Middle frontal gyrus (tissue), 1 donor: ENCODE measurements around the gene LIN52.

Source experiments
- DNase-seq: peaks from one replicate; pipeline ENCODE4 v3.0.0-alpha.2; 2015; ENCODE audit warnings: low spot score; ENCODE audit errors: extremely low spot score

The LIN52 gene

GRCh38 chr14:74084277-74085046, at the start of gene LIN52, which contains the start of gene ALDH6A1:
Gene LIN52 (plus strand): TSS chr14:74084956. CDS start chr14:74084975, 19 bp downstream.
Gene ALDH6A1 (minus strand): TSS chr14:74084453. CDS start chr14:74084394, 59 bp downstream.
- DNase-seq: peak; percentile 97

GRCh38 chr14:74035556-74035955, 49.2 kb upstream of the LIN52 start:
- DNase-seq: no peak

DNA sequence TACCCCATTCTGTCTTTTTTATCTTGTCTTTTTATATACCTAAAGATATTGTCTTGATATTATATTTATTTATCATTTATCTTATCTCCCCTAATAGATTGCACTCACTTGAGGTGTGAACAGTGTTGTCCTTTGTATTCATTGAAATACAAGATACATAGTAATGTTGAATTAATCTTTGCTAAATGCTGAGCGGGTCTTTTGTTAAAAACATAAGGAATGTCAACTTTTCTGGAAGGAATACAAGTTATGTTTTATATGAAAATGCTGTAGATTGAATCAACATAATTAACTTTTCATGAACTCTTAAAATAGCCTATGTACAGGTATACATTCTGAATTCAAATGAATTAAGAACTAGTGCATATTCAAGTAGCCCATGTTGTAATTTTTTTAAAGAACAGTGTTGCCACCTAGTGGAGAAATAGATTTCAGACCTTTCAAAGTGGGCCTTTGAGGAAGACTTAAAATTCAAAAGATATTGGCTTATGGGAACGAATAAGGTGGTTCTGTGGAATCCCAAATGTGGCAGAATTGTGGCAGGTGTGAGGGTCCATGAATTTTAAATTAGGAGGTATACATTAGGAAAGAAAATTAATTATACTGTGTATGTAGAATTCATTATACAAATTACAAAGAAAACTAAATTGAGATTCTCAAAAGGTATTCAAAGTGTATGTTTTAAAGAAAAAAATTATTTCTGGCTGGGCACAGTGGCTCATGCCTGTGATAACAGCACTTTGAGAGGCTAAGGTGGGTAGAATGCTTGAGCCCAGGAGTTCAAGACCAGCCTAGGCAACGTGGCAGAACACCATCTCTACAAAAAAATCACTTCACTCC, 46.5 kb upstream of the LIN52 start:
- DNase-seq: no peak

DNA sequence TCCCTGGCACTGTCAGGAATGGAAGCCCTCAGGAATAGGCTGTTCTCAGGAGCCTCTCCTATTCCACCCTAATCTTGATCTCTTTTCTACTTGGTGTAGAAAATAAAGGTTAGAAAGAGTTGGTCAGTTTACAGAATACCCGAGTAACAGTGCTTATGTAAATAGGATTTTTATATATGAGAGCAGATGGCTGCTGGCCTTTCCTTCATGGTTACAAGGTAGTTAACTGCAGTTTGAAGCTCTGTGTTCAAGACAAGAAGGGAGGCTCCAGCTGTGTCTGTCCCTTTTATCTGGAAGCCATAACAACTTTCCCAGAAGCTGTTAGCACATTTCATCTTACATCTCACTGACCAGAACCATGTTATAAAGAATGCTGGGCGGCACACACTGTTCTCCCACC, 42.5 kb upstream of the LIN52 start:
- no peak for DNase-seq

- DNase-seq: no peak
These were observed 39.2 kb upstream of the LIN52 start for GRCh38 chr14:74045522-74045921.

DNA sequence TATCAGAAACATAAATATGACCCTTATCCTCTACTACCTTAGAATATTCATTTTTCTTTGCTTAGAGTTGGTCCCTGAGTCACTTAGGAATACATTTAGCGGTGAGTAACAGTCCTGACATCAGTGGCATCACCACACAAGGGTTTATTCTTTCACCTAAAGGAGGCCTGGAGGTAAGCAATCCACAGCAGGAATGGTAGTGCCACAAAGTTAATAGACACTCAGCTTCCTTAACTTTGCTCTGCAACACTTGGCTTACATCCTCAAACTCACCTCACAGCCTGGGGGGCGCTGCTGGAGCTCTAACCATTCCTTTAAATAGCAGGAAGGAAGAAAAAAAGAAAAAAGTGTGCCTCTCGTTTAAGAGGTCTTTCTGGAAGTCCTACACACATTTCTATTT, 36.5 kb upstream of the LIN52 start:
- no peak for DNase-seq

DNA sequence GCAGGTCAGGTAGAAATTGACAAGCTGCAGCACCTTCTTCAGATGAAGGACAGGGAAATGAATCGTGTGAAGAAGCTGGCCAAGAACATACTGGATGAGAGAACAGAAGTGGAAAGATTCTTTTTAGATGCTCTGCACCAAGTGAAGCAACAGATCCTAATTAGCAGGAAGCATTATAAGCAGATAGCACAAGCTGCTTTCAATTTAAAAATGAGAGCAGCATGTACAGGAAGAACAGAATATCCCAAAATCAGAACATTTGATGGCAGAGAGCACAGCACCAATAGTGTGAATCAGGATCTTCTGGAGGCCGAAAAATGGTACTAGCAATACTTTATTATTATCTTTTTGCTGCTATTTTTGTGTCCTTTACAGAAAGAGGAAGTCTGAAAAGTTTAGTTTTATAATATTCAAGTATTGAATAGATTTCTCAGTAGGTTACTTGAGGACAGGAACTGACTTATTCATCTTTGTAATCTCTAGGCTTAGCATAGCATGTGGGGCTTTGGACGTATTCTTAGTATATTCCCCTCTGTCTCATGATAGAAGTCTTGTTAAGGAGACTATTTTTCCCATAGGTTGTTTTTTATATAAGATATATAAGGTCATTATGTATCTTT, 34.8 kb upstream of the LIN52 start:
- no peak for DNase-seq

GRCh38 chr14:74062809-74063150, 22.0 kb upstream of the LIN52 start:
- DNase-seq: no peak

- no peak for DNase-seq
These were observed 20.3 kb upstream of the LIN52 start for GRCh38 chr14:74064426-74064825.

DNA sequence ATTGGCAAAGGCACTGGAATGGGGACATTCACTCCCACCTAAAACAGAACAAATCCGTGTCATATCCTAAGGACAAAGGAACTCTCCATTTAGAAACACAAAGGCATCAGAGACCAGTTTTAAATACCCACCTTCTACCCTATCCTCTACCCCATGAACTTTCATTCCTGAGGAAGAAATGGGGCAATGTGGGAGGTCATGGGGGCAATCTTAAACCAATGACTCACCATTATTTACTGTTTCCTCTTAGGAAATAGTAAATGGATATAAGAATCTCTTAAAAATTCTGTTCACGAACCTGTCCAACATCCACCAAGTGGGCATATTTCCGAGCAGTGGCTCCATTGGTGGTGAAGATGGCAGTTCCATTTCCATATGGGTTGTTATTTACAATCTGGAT, 19.9 kb upstream of the LIN52 start:
- DNase-seq: no peak

DNA sequence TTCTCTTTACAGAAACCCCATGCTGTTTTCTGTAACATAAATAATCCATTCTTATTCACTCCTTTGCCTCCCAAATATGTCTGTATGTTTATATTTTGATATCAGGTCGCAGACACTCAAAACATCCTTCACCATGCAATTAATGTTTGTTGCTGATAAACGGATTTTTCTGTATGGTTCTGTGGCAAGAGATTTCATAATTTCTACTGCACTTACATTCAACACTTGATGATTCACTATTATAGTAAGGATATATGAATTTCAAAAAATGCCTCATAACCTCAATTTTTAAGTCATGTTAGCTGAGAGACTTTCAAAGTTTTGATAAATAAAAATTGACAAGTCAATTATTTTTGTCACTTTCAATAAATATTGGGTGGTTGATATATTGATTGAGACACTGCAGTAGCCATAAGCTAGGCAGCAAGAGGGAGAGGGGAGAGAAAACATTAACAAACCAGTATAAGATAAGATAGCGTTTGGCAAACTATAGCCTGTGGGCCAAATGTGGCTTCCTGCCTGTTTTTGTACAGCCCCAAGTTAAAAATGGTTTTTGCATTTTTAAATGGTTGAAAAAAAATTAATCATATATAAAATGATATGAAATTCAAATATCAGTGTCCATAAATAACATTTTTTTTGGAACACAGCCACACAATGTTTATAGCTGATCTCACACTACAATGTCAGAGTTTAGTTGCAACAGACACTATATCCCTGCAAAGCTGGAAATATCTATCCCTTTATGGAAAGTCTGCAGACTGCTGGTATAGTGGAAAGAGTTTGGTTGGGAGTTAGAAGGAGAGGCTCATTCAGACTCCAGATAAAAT, 18.8 kb upstream of the LIN52 start:
- DNase-seq: no peak

DNA sequence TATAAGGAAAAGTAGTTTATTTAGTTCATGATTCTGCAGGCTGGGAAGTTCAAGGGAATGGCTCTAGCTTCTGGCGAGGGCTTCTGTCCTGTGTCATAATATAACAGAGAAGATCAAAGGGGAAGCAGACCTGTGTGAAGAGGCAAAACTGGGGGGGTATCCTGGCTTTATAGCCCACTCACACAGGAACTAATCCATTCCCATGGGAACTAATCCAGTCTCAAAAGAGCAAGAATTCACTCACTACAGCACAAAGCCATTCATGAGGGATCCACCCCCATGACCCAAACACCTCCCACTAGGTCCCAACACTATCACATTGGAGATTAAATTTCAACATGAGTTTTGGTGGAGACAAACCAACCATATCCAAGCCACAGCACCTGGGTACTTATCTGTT, 7.4 kb upstream of the LIN52 start:
- DNase-seq: no peak

- DNase-seq: no peak
These were observed 3.8 kb upstream of the LIN52 start for GRCh38 chr14:74080820-74081460.

GRCh38 chr14:74081491-74081890, 3.3 kb upstream of the LIN52 start:
- DNase-seq: no peak

DNA sequence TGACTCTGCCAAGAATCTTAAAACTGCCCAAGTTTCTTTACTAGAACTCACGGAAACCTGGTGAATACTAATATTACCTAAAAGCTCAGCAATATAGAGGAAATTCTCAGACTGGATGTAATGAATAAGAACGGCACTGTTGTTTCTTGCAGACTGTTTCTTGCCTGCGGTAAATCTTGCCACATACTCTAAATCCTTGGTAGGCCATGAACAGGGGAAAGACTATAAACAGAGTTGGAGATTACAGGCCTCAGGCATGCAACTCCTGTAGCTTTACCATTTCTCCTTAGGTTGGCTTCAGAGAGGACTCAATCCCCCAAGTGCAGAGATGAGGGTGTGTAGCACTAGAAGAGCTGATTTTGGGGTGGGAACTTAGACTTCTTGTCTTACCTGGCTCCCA, 1.6 kb upstream of the LIN52 start:
- DNase-seq: no peak

DNA sequence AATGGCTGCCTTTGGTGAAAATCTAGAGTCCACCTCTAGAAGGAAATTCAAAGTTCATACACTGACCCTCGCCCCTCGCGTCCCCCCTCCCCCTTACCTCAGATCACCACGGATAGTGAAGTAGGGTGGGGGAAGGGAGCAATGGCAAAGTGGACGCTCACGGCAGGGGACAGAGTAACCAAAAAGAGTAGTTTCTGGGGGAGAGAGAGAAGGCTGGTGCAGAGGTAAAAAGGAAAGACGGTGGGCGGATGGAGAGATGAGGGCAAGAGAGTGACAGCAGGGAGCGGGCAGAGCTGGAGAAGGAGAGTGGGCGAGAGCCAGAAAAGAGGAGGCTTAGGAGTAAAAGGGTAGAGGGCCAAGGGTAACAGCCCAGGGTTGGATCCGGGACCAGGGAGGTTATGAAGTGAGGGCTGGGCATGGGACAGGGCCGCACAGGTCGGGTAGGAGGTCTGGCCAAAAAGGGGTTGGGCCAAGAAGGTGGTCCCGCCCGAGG, 926 bp upstream of the LIN52 start:
- DNase-seq: no peak

DNA sequence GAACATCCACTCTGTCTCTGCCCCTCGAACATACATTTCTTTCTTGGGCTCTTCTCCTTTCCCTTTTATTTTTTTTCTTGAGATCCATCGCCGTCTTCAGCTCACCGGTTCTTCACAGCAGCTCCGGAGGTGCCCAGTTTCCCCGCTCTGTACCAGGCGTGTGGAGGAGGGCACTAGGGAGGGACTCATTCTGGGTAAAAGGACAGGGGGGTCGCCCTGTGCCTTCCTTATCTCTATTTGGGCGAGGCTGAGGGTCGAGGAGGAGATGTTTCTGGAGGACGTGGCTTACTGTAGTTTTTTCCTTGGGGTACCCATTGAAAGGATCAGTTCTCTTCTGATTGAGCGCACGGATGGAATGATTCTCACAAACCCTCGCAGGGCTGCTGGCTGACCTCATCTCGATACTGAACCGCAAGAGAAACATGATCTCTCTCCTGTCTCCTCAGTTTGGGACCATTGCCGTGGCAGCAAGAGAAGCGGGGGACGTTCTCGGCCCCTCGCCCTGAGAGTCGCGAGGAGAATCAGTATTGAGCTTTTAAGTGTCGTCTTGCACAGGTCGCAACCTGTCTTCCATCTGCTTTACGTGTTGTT, 386 bp downstream of the LIN52 start:
- no peak for DNase-seq

GRCh38 chr14:74085828-74086227, 1.1 kb downstream of the LIN52 start:
- DNase-seq: no peak

GRCh38 chr14:74089251-74090020, 4.7 kb downstream of the LIN52 start:
- DNase-seq: no peak

DNA sequence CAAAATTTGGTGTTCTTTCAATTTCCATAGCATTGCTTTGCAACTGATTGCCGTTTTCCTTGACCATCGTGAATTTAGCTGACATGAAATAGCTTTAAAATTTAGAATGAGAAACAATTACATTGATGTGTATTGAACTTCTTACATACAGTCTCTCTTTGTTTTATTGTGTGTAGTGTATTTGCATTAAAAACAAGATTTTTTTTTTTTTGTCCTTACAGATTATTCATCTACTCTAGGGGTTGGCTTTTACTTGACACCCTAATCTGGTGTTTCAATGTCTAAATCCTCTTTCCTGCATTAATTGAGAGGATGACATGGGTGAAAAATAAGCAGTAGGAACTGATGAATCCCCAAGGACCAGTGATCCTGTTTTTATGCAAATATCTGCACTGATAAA, 20.6 kb downstream of the LIN52 start:
- no peak for DNase-seq
